ENCODE measurements around the gene ZNF511.

ZNF511 gene

DNA sequence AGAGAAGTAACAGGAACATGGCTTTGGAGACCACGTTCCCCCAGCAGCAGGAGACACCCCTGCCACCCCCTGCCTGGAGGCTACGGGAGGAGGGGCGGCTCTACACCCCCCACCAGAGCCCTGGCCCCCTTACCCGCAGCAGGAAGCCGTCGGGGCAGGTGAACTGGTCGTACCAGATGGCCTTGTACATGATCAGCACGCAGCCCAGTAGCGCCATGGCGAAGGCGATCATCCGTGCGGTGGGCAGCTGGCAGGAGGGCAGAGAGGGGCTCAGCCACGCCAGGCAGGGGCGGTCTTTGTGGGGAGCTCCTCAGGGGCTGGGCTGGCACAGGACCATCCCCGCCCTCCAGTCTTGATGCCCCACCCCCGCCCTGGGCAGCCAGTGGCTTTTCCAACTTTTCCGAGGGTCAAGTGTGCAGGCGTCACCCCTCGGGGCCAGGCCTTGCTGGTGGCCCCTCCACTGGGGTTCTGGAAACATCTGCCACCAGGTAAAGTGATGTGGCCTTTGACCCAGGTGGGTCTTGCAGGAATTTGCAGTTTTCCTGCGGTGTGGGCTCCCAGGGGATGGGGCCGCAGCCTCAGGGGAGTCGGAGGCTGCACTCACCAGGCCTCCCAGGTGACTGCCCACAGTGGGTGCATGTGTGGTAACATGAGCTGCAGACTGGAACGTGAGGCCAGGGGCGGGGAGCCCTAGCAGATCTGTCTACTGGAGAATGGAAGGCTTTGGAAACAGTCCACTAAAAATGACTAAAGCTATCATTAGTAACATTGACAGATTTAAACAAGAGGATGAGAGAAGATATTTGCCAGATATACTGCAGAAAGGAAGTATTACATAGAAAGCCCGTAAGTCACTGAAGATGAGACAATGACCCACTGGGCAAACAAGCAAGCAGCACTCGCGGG lies 18.3 kb downstream of the ZNF511 start:
- H3K27ac ChIP-seq: no peak overlapping the region; the same call in 1 of the 2 replicates
- TF ChIP-seq CTCF (conservative IDR thresholded peaks at IDR 0.05): no peak

- TF ChIP-seq CTCF (conservative IDR thresholded peaks at IDR 0.05) (no peak), ZFX (IDR thresholded peaks at IDR 0.05) (no peak)
- H3K27ac ChIP-seq: no peak overlapping the region
Measured at GRCh38 chr10:133327651-133328357, 19.1 kb downstream of the ZNF511 start.

GRCh38 chr10:133328358-133329343 lies 19.9 kb downstream of the ZNF511 start:
- TF ChIP-seq ZFX (IDR thresholded peaks at IDR 0.05) (no peak), CTCF (conservative IDR thresholded peaks at IDR 0.05) (no peak)
- H3K27ac ChIP-seq: no peak overlapping the region

GRCh38 chr10:133329491-133330202 lies 20.9 kb downstream of the ZNF511 start:
- TF ChIP-seq CTCF (conservative IDR thresholded peaks at IDR 0.05) (peak; percentile 99), ZFX (IDR thresholded peaks at IDR 0.05) (no peak)
- H3K27ac ChIP-seq: no peak overlapping the region

DNA sequence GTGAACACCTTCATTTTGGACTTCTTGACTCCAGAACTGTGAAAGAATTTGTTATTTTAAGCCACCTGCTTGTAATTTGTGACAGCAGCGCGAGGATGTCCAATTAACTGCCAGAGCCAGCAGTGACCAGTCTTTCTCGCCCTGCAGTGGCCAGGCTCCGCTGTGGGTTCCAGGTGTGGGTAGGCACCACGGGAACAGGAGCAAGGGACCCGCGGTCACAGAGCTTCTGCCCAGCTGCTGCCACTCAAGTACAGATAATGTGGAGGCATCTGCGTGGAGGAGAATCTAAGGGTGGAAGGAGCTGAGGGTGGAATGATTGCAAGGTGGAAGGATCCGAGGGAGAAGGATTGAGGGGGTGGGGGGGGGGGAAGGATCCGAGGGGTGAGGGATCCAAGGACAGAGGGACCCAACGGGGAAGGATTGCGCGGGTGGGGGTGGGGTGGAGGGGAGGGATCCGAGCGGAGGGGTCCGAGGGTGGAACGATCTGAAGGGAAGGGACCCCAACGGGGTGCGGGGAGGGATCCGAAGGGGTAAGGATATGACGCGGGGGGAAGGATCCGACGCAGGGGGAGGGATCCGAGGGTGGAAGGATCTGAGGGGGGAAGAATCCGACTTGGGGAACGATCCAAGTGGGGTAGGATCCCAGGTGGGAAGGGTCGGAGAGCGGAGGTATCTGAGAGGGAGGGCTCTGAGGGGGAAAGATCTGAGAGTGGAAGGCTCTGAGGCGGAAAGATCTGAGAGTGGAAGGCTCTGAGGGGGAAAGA lies 24.4 kb downstream of the ZNF511 start:
- no peak overlapping the region for H3K27ac ChIP-seq
- no peak for TF ChIP-seq CTCF (conservative IDR thresholded peaks at IDR 0.05)
- TF ChIP-seq ZFX (IDR thresholded peaks at IDR 0.05): no peak
